ENCODE data around the gene SIX3.

GRCh38 chr2:44949329-44950151, 8.0 kb downstream of the SIX3 start:
- no peak for TF ChIP-seq CTCF (conservative IDR thresholded peaks at IDR 0.05; ENCODE audit: low read depth, low read length)
- TF ChIP-seq EZH2 (IDR thresholded peaks at IDR 0.05; ENCODE audit: borderline replicate concordance, low read depth, low read length, poor library complexity, severe bottlenecking), result no peak

Data from A673 (cell line).